Tibial nerve (tissue), 4 donors: ENCODE data around the gene TRAP1. TPM values are rescaled to one million over a fixed set of nuclear protein-coding genes. Genes with fewer than 3 reads are reported as not detected.
"Not testable (repeated sequence)": the region's sequence is repeated elsewhere in the genome, so short reads cannot be mapped to it uniquely, and the experiment has no call there.

Experiments
- DNase-seq, 2 donors: peaks; one replicate each; pipeline ENCODE4 v3.0.0-alpha.2; 2019; ENCODE audit warnings: low spot score in 2 of 2
- H3K27ac ChIP-seq, 4 donors: fragments of 200-600 bp; sonication (generic) in 3 of 4; one replicate each; pipeline ENCODE4 v1.5.1; 2017 to 2019; ENCODE audit warnings: mild to moderate bottlenecking in 1 of 4
- H3K27me3 ChIP-seq, 2 donors: fragments of 200-600 bp; sonication (generic) in 1 of 2; one replicate each; pipeline versions ENCODE4 v1.5.1 to v1.6.0; 2017 to 2019
- H3K36me3 ChIP-seq, 3 donors: fragments of 200-600 bp; sonication (generic); one replicate each; pipeline ENCODE4 v1.5.1; 2018 to 2019
- H3K4me1 ChIP-seq, 4 donors: fragments of 200-600 bp; sonication (generic) in 3 of 4; one replicate each; pipeline ENCODE4 v1.5.1; 2017 to 2019
- H3K4me3 ChIP-seq, 4 donors: fragments of 200-600 bp; sonication (generic) in 3 of 4; one replicate each; pipeline ENCODE4 v1.5.1; 2017 to 2019; ENCODE audit warnings: mild to moderate bottlenecking in 1 of 4, moderate library complexity in 1 of 4
- H3K9me3 ChIP-seq, 4 donors: fragments of 200-600 bp; sonication (generic) in 3 of 4; one replicate each; pipeline ENCODE4 v1.5.1; 2017 to 2019
- CTCF ChIP-seq, 5 experiments: fragments of 200-600 bp in 3 of 5; fragments of 450-650 bp in 2 of 5; sonication (generic) in 3 of 5; IDR thresholded peaks; one replicate each; pipeline ENCODE4 v1.5.1; 2016 to 2019; ENCODE audit warnings: antibody characterized with exemption in 5 of 5, mild to moderate bottlenecking in 3 of 5, moderate library complexity in 2 of 5
- EP300 ChIP-seq, 2 donors: sonication (generic); formaldehyde crosslinking; IDR thresholded peaks; one replicate each; pipeline ENCODE4 v1.6.1; 2017; ENCODE audit warnings: antibody characterized with exemption in 2 of 2, mild to moderate bottlenecking in 1 of 2
- POLR2A ChIP-seq, 2 donors: fragments of 450-650 bp; IDR thresholded peaks; one replicate each; pipeline ENCODE4 v1.6.1; 2017; ENCODE audit warnings: antibody characterized with exemption in 2 of 2, mild to moderate bottlenecking in 2 of 2, moderate library complexity in 2 of 2
- WGBS, 2 donors: methylation state at CpG; one replicate each; pipeline ENCODE4 v1.1.5; 2018; 5-methylcytosine and 5-hydroxymethylcytosine counted together
- total RNA-seq, 4 donors: library from RNA; depleted of rRNA; stranded (reverse); fragments of >200 nt; gene quantifications; one replicate each; pipeline ENCODE4 v1.1.0, GENCODE V29; 2016

Gene TRAP1
- total RNA-seq, 4 donors from 2014 or later = 61.6 to 146 (median 74.2) TPM

- TF ChIP-seq EP300 (IDR thresholded peaks at IDR 0.05) = no peak
- no peak for TF ChIP-seq CTCF (IDR thresholded peaks at IDR 0.05)
- no peak for TF ChIP-seq POLR2A (IDR thresholded peaks at IDR 0.05)
- DNase-seq = no peak
- WGBS, 2 donors = 88 to 90% methylated on average over 13 of the region's 13 CpGs
- no peaks in the 10 kb centered on the region for H3K9me3 ChIP-seq
- H3K36me3 ChIP-seq = peaks cover 0 to 96% (median 23%) of the 10 kb centered on the region in 3 donors
- H3K4me3 ChIP-seq = no peak overlapping the region
- H3K4me1 ChIP-seq = no peaks in the 10 kb centered on the region
- H3K27me3 ChIP-seq = no peaks in the 10 kb centered on the region
- H3K27ac ChIP-seq = no peak overlapping the region
Observed at GRCh38 chr16:3661922-3662321, 55.4 kb downstream of the TRAP1 start.

- no peak for DNase-seq
- no peaks in the 10 kb centered on the region for H3K4me1 ChIP-seq
- no peak overlapping the region for H3K4me3 ChIP-seq
- no peaks in the 10 kb centered on the region for H3K9me3 ChIP-seq
- TF ChIP-seq CTCF (IDR thresholded peaks at IDR 0.05) = no peak
- TF ChIP-seq EP300 (IDR thresholded peaks at IDR 0.05) = no peak
- no peak for TF ChIP-seq POLR2A (IDR thresholded peaks at IDR 0.05)
- 83 to 90% methylated on average over 12 of the region's 12 CpGs for WGBS, 2 donors
- no peaks in the 10 kb centered on the region for H3K27me3 ChIP-seq
- H3K27ac ChIP-seq = no peak overlapping the region
- peaks cover 0 to 99% (median 24%) of the 10 kb centered on the region in 3 donors for H3K36me3 ChIP-seq
Observed at GRCh38 chr16:3661311-3661710, 56.0 kb downstream of the TRAP1 start.

GRCh38 chr16:3659251-3659650 is 58.1 kb downstream of the TRAP1 start:
- Histone ChIP-seq H3K36me3 (peaks cover 0 to 97% (median 24%) of the 10 kb centered on the region in 3 donors), H3K4me3 (no peak overlapping the region), H3K9me3 (no peaks in the 10 kb centered on the region), H3K27ac (no peak overlapping the region), H3K27me3 (no peaks in the 10 kb centered on the region), H3K4me1 (peaks cover 0 to 1% (median 0%) of the 10 kb centered on the region in 4 donors)
- no peak for DNase-seq
- WGBS, 2 donors = 77 to 78% methylated on average over 3 of the region's 3 CpGs
- no peak for TF ChIP-seq POLR2A (IDR thresholded peaks at IDR 0.05)
- no peak for TF ChIP-seq CTCF (IDR thresholded peaks at IDR 0.05)
- TF ChIP-seq EP300 (IDR thresholded peaks at IDR 0.05) = no peak

GRCh38 chr16:3656491-3657468 is 60.5 kb downstream of the TRAP1 start:
- DNase-seq = no peak
- 81 to 92% methylated on average over 26 to 29 of the region's 42 CpGs for WGBS, 2 donors
- H3K36me3 ChIP-seq = peaks cover 0 to 87% (median 23%) of the 10 kb centered on the region in 3 donors

GRCh38 chr16:3656160-3656490 is 61.2 kb downstream of the TRAP1 start:
- not testable (repeated sequence) for H3K4me1 ChIP-seq, H3K9me3 ChIP-seq, H3K4me3 ChIP-seq, H3K27me3 ChIP-seq, DNase-seq
- WGBS, 2 donors = 81 to 98% methylated on average over 4 to 7 of the region's 10 CpGs
- Histone ChIP-seq H3K27ac (peak overlapping the region in 1 of 4 donors; percentile 68), H3K36me3 (peaks cover 0 to 87% (median 18%) of the 10 kb centered on the region in 3 donors)

More at GRCh38 chr16:3656491-3657468, 60.5 kb downstream of the TRAP1 start:
- no peaks in the 10 kb centered on the region for H3K9me3 ChIP-seq
- H3K27ac ChIP-seq = no peak overlapping the region
- TF ChIP-seq EP300 (IDR thresholded peaks at IDR 0.05) (no peak), CTCF (IDR thresholded peaks at IDR 0.05) (no peak), POLR2A (IDR thresholded peaks at IDR 0.05) (no peak)
- no peaks in the 10 kb centered on the region for H3K27me3 ChIP-seq
- no peak overlapping the region for H3K4me3 ChIP-seq
- peaks cover 0 to 4% (median 0%) of the 10 kb centered on the region in 4 donors for H3K4me1 ChIP-seq
